GM12892 (cell line): Measurements from ENCODE around the gene CPAMD8.

ENCODE experiments used
- POLR2A ChIP-seq: IDR thresholded peaks from 2 replicates; pipeline ENCODE4 v1.6.1; 2011; ENCODE audit warnings: low read depth, low read length, control low read depth
- POLR2AphosphoS5 ChIP-seq: IDR thresholded peaks from 2 replicates; pipeline ENCODE4 v1.6.1; 2011; ENCODE audit warnings: low read depth, low read length, control low read depth

DNA sequence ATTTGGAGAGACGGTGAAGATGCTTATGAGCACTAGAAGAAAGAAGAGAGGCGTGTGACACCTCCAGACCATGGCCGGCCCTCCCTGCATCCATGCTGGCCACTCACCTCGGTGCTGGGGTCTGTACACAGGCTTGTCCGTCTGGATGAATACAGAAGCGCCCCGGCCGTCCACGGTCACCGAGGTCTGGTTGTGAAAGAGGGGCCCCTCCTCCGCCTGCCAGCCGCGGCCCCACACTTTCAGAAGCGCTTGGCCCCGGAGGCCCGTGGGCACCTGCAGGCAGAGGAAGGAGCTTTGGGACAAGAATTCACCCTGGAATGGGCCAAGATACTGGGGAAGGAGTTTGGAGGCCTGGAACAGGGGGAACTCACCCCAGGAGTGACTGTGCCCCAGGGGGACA is 15.1 kb downstream of the CPAMD8 start:
- TF ChIP-seq POLR2A (no peak), POLR2AphosphoS5 (no peak)
